VCaP (cell line): ENCODE data around the gene SFPQ.

Experiments
- H3K27ac ChIP-seq: fragments of 450-650 bp; 2 replicates; pipeline ENCODE4 v1.5.1; 2017
- CTCF ChIP-seq: fragments of 450-650 bp; conservative IDR thresholded peaks from 2 replicates; pipeline ENCODE4 v1.5.1; 2017; ENCODE audit warnings: mild to moderate bottlenecking, moderate library complexity

The SFPQ gene

GRCh38 chr1:35177237-35177786, 15.6 kb downstream of the SFPQ start:
- no peak for TF ChIP-seq CTCF
- H3K27ac ChIP-seq = no peak overlapping the region

GRCh38 chr1:35175602-35176001, 17.3 kb downstream of the SFPQ start:
- no peak for TF ChIP-seq CTCF
- no peak overlapping the region for H3K27ac ChIP-seq

- H3K27ac ChIP-seq = no peak overlapping the region
- no peak for TF ChIP-seq CTCF
Observed at GRCh38 chr1:35175098-35175576, 17.8 kb downstream of the SFPQ start.

- no peak overlapping the region for H3K27ac ChIP-seq
- TF ChIP-seq CTCF = no peak
Observed at GRCh38 chr1:35173909-35174540, 18.9 kb downstream of the SFPQ start.

GRCh38 chr1:35173491-35173890, 19.5 kb downstream of the SFPQ start:
- no peak overlapping the region for H3K27ac ChIP-seq
- TF ChIP-seq CTCF = no peak

GRCh38 chr1:35172022-35172421, 20.9 kb downstream of the SFPQ start:
- TF ChIP-seq CTCF = no peak
- no peak overlapping the region for H3K27ac ChIP-seq

- no peak for TF ChIP-seq CTCF
- no peak overlapping the region for H3K27ac ChIP-seq
Observed at GRCh38 chr1:35171579-35171978, 21.4 kb downstream of the SFPQ start.
